ENCODE results near the gene ABI2.

DNA sequence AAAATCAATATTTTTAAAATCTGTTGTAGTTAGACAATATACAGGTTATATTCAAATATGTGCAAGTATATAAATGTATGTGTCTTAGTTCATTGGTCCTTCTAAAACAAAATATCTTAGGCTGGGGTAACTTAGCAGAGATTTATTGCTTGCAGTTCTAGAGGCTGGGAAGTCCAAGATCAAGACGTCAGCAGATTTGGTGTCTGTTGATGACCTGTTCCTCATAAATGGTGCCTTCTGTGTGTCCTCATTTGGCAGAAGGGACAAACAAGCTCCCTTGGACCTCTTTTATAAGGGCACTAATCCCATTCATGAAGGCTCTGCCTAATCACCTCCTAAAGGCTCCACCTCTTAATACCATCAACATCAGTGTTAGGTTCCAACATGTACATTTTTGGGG lies 31.3 kb downstream of the ABI2 start:
- TF ChIP-seq FOXA1 (IDR thresholded peaks at IDR 0.05), result no peak
- no peak for TF ChIP-seq SP1 (IDR thresholded peaks at IDR 0.05)
- no peak for TF ChIP-seq NFRKB (IDR thresholded peaks at IDR 0.05)
- TF ChIP-seq HDGF (IDR thresholded peaks at IDR 0.05; ENCODE audit: borderline replicate concordance), result no peak
- no peak for TF ChIP-seq FOXK2 (IDR thresholded peaks at IDR 0.05)
- no peak for TF ChIP-seq FOXM1 (IDR thresholded peaks at IDR 0.05; ENCODE audit: borderline replicate concordance)
- TF ChIP-seq BHLHE40 (IDR thresholded peaks at IDR 0.05; ENCODE audit: borderline replicate concordance), result no peak
- no peak for TF ChIP-seq ZNF384 (IDR thresholded peaks at IDR 0.05)
- no peak for TF ChIP-seq TARDBP (IDR thresholded peaks at IDR 0.05)
- TF ChIP-seq L3MBTL2 (conservative IDR thresholded peaks at IDR 0.05), result no peak

Data from HEK293T (cell line).